HepG2 (cell line): ENCODE results near the gene PBX4. TPM values are rescaled to one million over a fixed set of nuclear protein-coding genes. Genes with fewer than 3 reads are reported as not detected.

Experiments
- AGO1 ChIP-seq: fragments of 200-400 bp; formaldehyde crosslinking; IDR thresholded peaks from 2 replicates; pipeline ENCODE4 v1.6.1; 2017; ENCODE audit warnings: mild to moderate bottlenecking, low read depth, low read length, moderate library complexity; ENCODE audit not compliant: poor library complexity, severe bottlenecking
- AGO2 ChIP-seq: fragments of 200-400 bp; formaldehyde crosslinking; optimal IDR thresholded peaks from 2 replicates; pipeline ENCODE3; 2017; ENCODE audit warnings: mild to moderate bottlenecking, low read depth, low read length, moderate library complexity
- ATM ChIP-seq: fragments of 450-650 bp; IDR thresholded peaks from 2 replicates; pipeline ENCODE4 v1.7.1; 2017; ENCODE audit warnings: mild to moderate bottlenecking, borderline replicate concordance
- BHLHE40 ChIP-seq: IDR thresholded peaks from 2 replicates; pipeline ENCODE4 v1.6.1; 2011; ENCODE audit warnings: low read length, improper control_type of control experiment
- CEBPZ ChIP-seq: IDR thresholded peaks from 2 replicates; pipeline ENCODE4 v1.6.1; 2012; ENCODE audit warnings: low read length, improper control_type of control experiment
- HMG20B ChIP-seq: conservative IDR thresholded peaks from 2 replicates; pipeline ENCODE4 v1.6.1; 2016; ENCODE audit warnings: missing genetic modification reagents, missing compliant biosample characterization
- HOXA9 ChIP-seq: sonication (generic); formaldehyde crosslinking; IDR thresholded peaks from 2 replicates; pipeline ENCODE4 v1.8.1; 2022; ENCODE audit warnings: missing genetic modification reagents, mild to moderate bottlenecking, moderate library complexity, borderline replicate concordance
- KAT7 ChIP-seq: IDR thresholded peaks from 2 replicates; pipeline ENCODE4 v1.6.1; 2018; ENCODE audit warnings: borderline replicate concordance, missing compliant biosample characterization
- MEF2D ChIP-seq: sonication (generic); formaldehyde crosslinking; IDR thresholded peaks from 2 replicates; pipeline ENCODE4 v1.5.1; 2020; ENCODE audit warnings: mild to moderate bottlenecking, missing genetic modification reagents
- MIER2 ChIP-seq: IDR thresholded peaks from 2 replicates; pipeline ENCODE4 v1.6.1; 2016; ENCODE audit warnings: missing biosample characterization, missing genetic modification reagents
- NCOA1 ChIP-seq: sonication (generic); formaldehyde crosslinking; IDR thresholded peaks from 2 replicates; pipeline ENCODE4 v1.9.0; 2021; ENCODE audit warnings: missing genetic modification reagents
- NCOR1 ChIP-seq: fragments of 200-600 bp; sonication (generic); IDR thresholded peaks from 2 replicates; pipeline ENCODE4 v1.7.0; 2017; ENCODE audit warnings: antibody characterized with exemption, low read length, borderline replicate concordance
- NFATC3 ChIP-seq: sonication (generic); formaldehyde crosslinking; IDR thresholded peaks from 2 replicates; pipeline ENCODE4 v1.5.1; 2020; ENCODE audit warnings: mild to moderate bottlenecking, missing genetic modification reagents
- RORA ChIP-seq: sonication (generic); formaldehyde crosslinking; IDR thresholded peaks from 2 replicates; pipeline ENCODE4 v1.5.0; 2020; ENCODE audit warnings: mild to moderate bottlenecking, missing genetic modification reagents, moderate library complexity
- SIX1 ChIP-seq: sonication (generic); formaldehyde crosslinking; IDR thresholded peaks from 2 replicates; pipeline ENCODE4 v1.4.0; 2020; ENCODE audit warnings: missing genetic modification reagents, borderline replicate concordance
- SMC3 ChIP-seq: IDR thresholded peaks from 2 replicates; pipeline ENCODE4 v1.6.1; 2011; ENCODE audit warnings: low read length, improper control_type of control experiment
- ZBTB33 ChIP-seq: sonication (generic); formaldehyde crosslinking; IDR thresholded peaks from 2 replicates; pipeline ENCODE4 v1.4.0; 2020; ENCODE audit warnings: missing genetic modification reagents
- ZBTB42 ChIP-seq: sonication (generic); formaldehyde crosslinking; IDR thresholded peaks from 2 replicates; pipeline ENCODE4 v1.5.0; 2020; ENCODE audit warnings: mild to moderate bottlenecking, missing genetic modification reagents
- ZBTB46 ChIP-seq: sonication (generic); formaldehyde crosslinking; IDR thresholded peaks from 2 replicates; pipeline ENCODE4 v1.4.0; 2020; ENCODE audit warnings: mild to moderate bottlenecking, missing genetic modification reagents, borderline replicate concordance
- ZC3H13 ChIP-seq: sonication (generic); formaldehyde crosslinking; IDR thresholded peaks from 2 replicates; pipeline ENCODE4 v1.8.1; 2023; ENCODE audit warnings: mild to moderate bottlenecking, missing genetic modification reagents, moderate library complexity
- ZNF576 ChIP-seq: sonication (generic); formaldehyde crosslinking; IDR thresholded peaks from 2 replicates; pipeline ENCODE4 v1.4.0; 2020; ENCODE audit warnings: mild to moderate bottlenecking, missing genetic modification reagents
- ZNF607 ChIP-seq: sonication (generic); formaldehyde crosslinking; IDR thresholded peaks from 2 replicates; pipeline ENCODE4 v1.5.1; 2020; ENCODE audit warnings: missing genetic modification reagents, mild to moderate bottlenecking, borderline replicate concordance
- ZSCAN30 ChIP-seq: sonication (generic); formaldehyde crosslinking; IDR thresholded peaks from 2 replicates; pipeline ENCODE4 v1.5.0; 2020; ENCODE audit warnings: mild to moderate bottlenecking, missing genetic modification reagents
- polyA plus RNA-seq, 8 experiments: library from polyadenylated mRNA; depleted of rRNA in 3 of 8; stranded (reverse) in 7 of 8; unstranded in 1 of 8; fragments of >200 nt; fragmentation: Illumina TruSeq in 4 of 8; extraction: Trizol in 4 of 8; gene quantifications; 2 replicates each; pipeline versions ENCODE4 v1.2.1 to v1.2.3, GENCODE V29; 2011 to 2016; ENCODE audit warnings: low read depth in 4 of 8, missing spikeins in 1 of 8, mixed read lengths in 1 of 8; ENCODE audit not compliant: insufficient read depth in 1 of 8
- total RNA-seq, 5 experiments: library from RNA; depleted of rRNA; stranded (reverse); fragments of >200 nt; fragmentation: Illumina TruSeq; extraction: Trizol; gene quantifications; 2 replicates each; pipeline ENCODE4 v1.2.3, GENCODE V29; 2016; ENCODE audit warnings: low read depth in 1 of 5

Gene PBX4
- total and polyA plus RNA-seq, 2 of the 13 experiments (the other 11 are each of a cell fraction or from before 2014, with no cell fraction given) = not detected

- no peak for TF ChIP-seq CEBPZ
- TF ChIP-seq ZSCAN30 = no peak
- no peak for TF ChIP-seq ZBTB46 (CRISPR knock-in tag)
- TF ChIP-seq AGO1 = peak; percentile 88
- TF ChIP-seq ATM = no peak
- TF ChIP-seq KAT7 (CRISPR knock-in tag) = no peak
- no peak for TF ChIP-seq MIER2 (CRISPR knock-in tag)
- TF ChIP-seq RORA = no peak
- no peak for TF ChIP-seq NCOA1 (CRISPR knock-in tag)
- peak; percentile 38; the same call in 1 of the 2 replicates for TF ChIP-seq SMC3
- TF ChIP-seq HOXA9 (CRISPR knock-in tag) = no peak
- TF ChIP-seq ZC3H13 (CRISPR knock-in tag) = no peak
- no peak for TF ChIP-seq ZBTB42
- TF ChIP-seq ZNF576 = no peak
- TF ChIP-seq SIX1 (CRISPR knock-in tag) = no peak
- 0 out of 2 replicates have a peak, but pooled peaks have one; percentile 27 for TF ChIP-seq ZBTB33 (CRISPR knock-in tag)
- TF ChIP-seq NFATC3 (CRISPR knock-in tag) = 0 out of 2 replicates have a peak, but pooled peaks have one; percentile 48
- TF ChIP-seq NCOR1 = no peak
- peak; percentile 96 for TF ChIP-seq AGO2
- TF ChIP-seq BHLHE40 = no peak
- no peak for TF ChIP-seq HMG20B (CRISPR knock-in tag)
- TF ChIP-seq ZNF607 (CRISPR knock-in tag) = peak; percentile 52; the same call in 1 of the 2 replicates
- TF ChIP-seq MEF2D (CRISPR knock-in tag) = no peak
Measured at GRCh38 chr19:19531951-19532805, 86.3 kb downstream of the PBX4 start (continued).
